Large intestine (tissue), 12 donors: ENCODE results near the gene TWNK. TPM values are rescaled to one million over a fixed set of nuclear protein-coding genes. Genes with fewer than 3 reads are reported as not detected.

Experiments
- DNase-seq, 2 donors: peaks; one replicate each; pipeline versions ENCODE4 v3.0.0 to v3.0.0-alpha.2; 2013
- H3K27ac ChIP-seq: one replicate; pipeline ENCODE4 v1.5.1; 2013; ENCODE audit warnings: low read length
- H3K27me3 ChIP-seq: 2 replicates; pipeline ENCODE4 v1.6.1; 2013; ENCODE audit warnings: low read length; ENCODE audit not compliant: control insufficient read depth, insufficient read depth
- H3K36me3 ChIP-seq: 2 replicates; pipeline ENCODE4 v1.6.1; 2013; ENCODE audit warnings: low read length; ENCODE audit not compliant: control insufficient read depth, insufficient read depth
- H3K4me1 ChIP-seq: one replicate; pipeline ENCODE4 v1.6.1; 2013; ENCODE audit warnings: low read length; ENCODE audit not compliant: control insufficient read depth, insufficient read depth
- H3K4me3 ChIP-seq: one replicate; pipeline ENCODE4 v1.5.1; 2013; ENCODE audit warnings: low read length
- H3K9me3 ChIP-seq: one replicate; pipeline ENCODE4 v1.6.1; 2013; ENCODE audit warnings: mild to moderate bottlenecking, low read depth, low read length, moderate library complexity; ENCODE audit not compliant: control insufficient read depth
- WGBS: methylation state at CpG from one replicate; pipeline ENCODE4 v1.1.5; 2013; ENCODE audit warnings: low lambda C conversion rate; ENCODE audit not compliant: insufficient coverage; 5-methylcytosine and 5-hydroxymethylcytosine counted together
- long read RNA-seq, 11 donors: transcript quantifications; one replicate each; lab custom pipeline, GENCODE V29; 2026
- polyA plus RNA-seq: library from polyadenylated mRNA; unstranded; fragments of 120-200 nt; gene quantifications from one replicate; pipeline ENCODE4 v1.2.1, GENCODE V29; 2013

TWNK gene
- polyA plus RNA-seq = 9.8 TPM
- long read RNA-seq, donor 1 = 0 reads
- long read RNA-seq, donor 2, partial matches to known transcripts = 0 of 4 reads
- long read RNA-seq, donor 2, other reads (novel, unspliced or antisense) = 0 of 4 reads
- long read RNA-seq, donor 3 = 0 reads
- long read RNA-seq, donor 4 = 0 reads
- long read RNA-seq, donor 5, partial matches to known transcripts = 0 of 1 reads
- long read RNA-seq, donor 5, other reads (novel, unspliced or antisense) = 0 of 1 reads
- long read RNA-seq, donor 6, partial matches to known transcripts = 0 of 2 reads
- long read RNA-seq, donor 6, other reads (novel, unspliced or antisense) = 0 of 2 reads
- long read RNA-seq, donor 7 = 0 reads
- long read RNA-seq, donor 8, partial matches to known transcripts = 0 of 4 reads
- long read RNA-seq, donor 8, other reads (novel, unspliced or antisense) = 0 of 4 reads
- long read RNA-seq, donor 9 = 0 reads
- long read RNA-seq, donor 10, partial matches to known transcripts = 0 of 2 reads
- long read RNA-seq, donor 10, other reads (novel, unspliced or antisense) = 0 of 2 reads
- long read RNA-seq, donor 11, partial matches to known transcripts = 0 of 1 reads
- long read RNA-seq, donor 11, other reads (novel, unspliced or antisense) = 0 of 1 reads

- Histone ChIP-seq H3K27ac (peak within 1 kb of the TSS; percentile 81), H3K27me3 (no peaks in the 10 kb centered on the region), H3K9me3 (no peaks in the 10 kb centered on the region), H3K4me3 (peak within 1 kb of the TSS; percentile 97), H3K4me1 (peaks cover 26% of the 10 kb centered on the region), H3K36me3 (peaks cover 62% of the 10 kb centered on the region)
- peak; percentile 70 to 86 for DNase-seq
- no CpG with 5 or more reads among the region's 75 CpGs for WGBS
Observed at GRCh38 chr10:100986952-100987684, at the start of gene TWNK, which contains the start of gene MRPL43. Gene TWNK, plus strand, starts transcription at chr10:100987543. Its CDS starts 668 bp downstream, at chr10:100988211. Gene MRPL43, minus strand, starts transcription at chr10:100987497. Its CDS starts 54 bp downstream, at chr10:100987443.

GRCh38 chr10:100939763-100940344 lies 47.5 kb upstream of the TWNK start:
- Histone ChIP-seq H3K27me3 (no peaks in the 10 kb centered on the region), H3K9me3 (no peaks in the 10 kb centered on the region), H3K4me3 (no peak overlapping the region), H3K4me1 (no peaks in the 10 kb centered on the region), H3K36me3 (peaks cover 57% of the 10 kb centered on the region), H3K27ac (no peak overlapping the region)
- no peak for DNase-seq

- no peaks in the 10 kb centered on the region for H3K27me3 ChIP-seq
- no peak overlapping the region for H3K27ac ChIP-seq
- no peaks in the 10 kb centered on the region for H3K4me1 ChIP-seq
- peaks cover 60% of the 10 kb centered on the region for H3K36me3 ChIP-seq
- WGBS = no CpG with 5 or more reads among the region's 3 CpGs
- no peak for DNase-seq
- no peak overlapping the region for H3K4me3 ChIP-seq
- no peaks in the 10 kb centered on the region for H3K9me3 ChIP-seq
Observed at GRCh38 chr10:100942229-100942628, 45.1 kb upstream of the TWNK start.

GRCh38 chr10:100943508-100943907 lies 43.8 kb upstream of the TWNK start:
- DNase-seq = no peak
- Histone ChIP-seq H3K4me3 (no peak overlapping the region), H3K27me3 (no peaks in the 10 kb centered on the region), H3K36me3 (peaks cover 60% of the 10 kb centered on the region), H3K9me3 (no peaks in the 10 kb centered on the region), H3K4me1 (no peaks in the 10 kb centered on the region), H3K27ac (no peak overlapping the region)

GRCh38 chr10:100945754-100946153 lies 41.6 kb upstream of the TWNK start:
- Histone ChIP-seq H3K4me1 (no peaks in the 10 kb centered on the region), H3K9me3 (no peaks in the 10 kb centered on the region), H3K27ac (no peak overlapping the region), H3K27me3 (no peaks in the 10 kb centered on the region), H3K36me3 (peaks cover 68% of the 10 kb centered on the region), H3K4me3 (no peak overlapping the region)
- DNase-seq = no peak

GRCh38 chr10:100948916-100949315 lies 38.4 kb upstream of the TWNK start:
- Histone ChIP-seq H3K27ac (no peak overlapping the region), H3K27me3 (no peaks in the 10 kb centered on the region), H3K9me3 (no peaks in the 10 kb centered on the region), H3K36me3 (peaks cover 54% of the 10 kb centered on the region), H3K4me1 (no peaks in the 10 kb centered on the region), H3K4me3 (no peak overlapping the region)
- 100% methylated on average over 1 of the region's 3 CpGs for WGBS
- no peak for DNase-seq

- Histone ChIP-seq H3K4me3 (no peak overlapping the region), H3K4me1 (peaks cover 3% of the 10 kb centered on the region), H3K9me3 (no peaks in the 10 kb centered on the region), H3K27ac (no peak overlapping the region), H3K36me3 (peaks cover 47% of the 10 kb centered on the region), H3K27me3 (no peaks in the 10 kb centered on the region)
- no peak for DNase-seq
Observed at GRCh38 chr10:100960251-100960650, 27.1 kb upstream of the TWNK start.

- no peaks in the 10 kb centered on the region for H3K9me3 ChIP-seq
- H3K4me3 ChIP-seq = no peak overlapping the region
- WGBS = 71% methylated on average over 1 of the region's 4 CpGs
- H3K27me3 ChIP-seq = no peaks in the 10 kb centered on the region
- H3K36me3 ChIP-seq = peaks cover 47% of the 10 kb centered on the region
- no peak for DNase-seq
- H3K4me1 ChIP-seq = peaks cover 6% of the 10 kb centered on the region
- no peak overlapping the region for H3K27ac ChIP-seq
Observed at GRCh38 chr10:100962351-100963080, 24.8 kb upstream of the TWNK start.

GRCh38 chr10:100963826-100964225 lies 23.5 kb upstream of the TWNK start:
- no CpG with 5 or more reads among the region's 1 CpG for WGBS
- H3K36me3 ChIP-seq = peaks cover 40% of the 10 kb centered on the region

GRCh38 chr10:100965820-100966219 lies 21.5 kb upstream of the TWNK start:
- Histone ChIP-seq H3K9me3 (no peaks in the 10 kb centered on the region), H3K4me1 (peaks cover 16% of the 10 kb centered on the region), H3K27me3 (no peaks in the 10 kb centered on the region), H3K27ac (no peak overlapping the region), H3K4me3 (no peak overlapping the region), H3K36me3 (peaks cover 28% of the 10 kb centered on the region)
- no peak for DNase-seq
- WGBS = no CpG with 5 or more reads among the region's 5 CpGs

More at GRCh38 chr10:100963826-100964225, 23.5 kb upstream of the TWNK start:
- H3K4me3 ChIP-seq = no peak overlapping the region
- no peak for DNase-seq
- H3K9me3 ChIP-seq = no peaks in the 10 kb centered on the region
- H3K4me1 ChIP-seq = peaks cover 16% of the 10 kb centered on the region
- H3K27ac ChIP-seq = no peak overlapping the region
- H3K27me3 ChIP-seq = no peaks in the 10 kb centered on the region
